Renal pelvis (tissue), 4 donors: ENCODE measurements around the gene SLC4A7. TPM values are rescaled to one million over a fixed set of nuclear protein-coding genes. Genes with fewer than 3 reads are reported as not detected.
A peak's percentile ranks its signal among the peaks of the same experiment; 100 is the strongest.
"Not testable (repeated sequence)": the region's sequence is repeated elsewhere in the genome, so short reads cannot be mapped to it uniquely, and the experiment has no call there.

Source experiments
- DNase-seq: peaks from one replicate; pipeline ENCODE4 v3.0.0-alpha.2; 2013
- polyA plus RNA-seq, 3 donors: library from polyadenylated mRNA; unstranded; fragments of 120-200 nt; gene quantifications; one replicate each; pipeline ENCODE4 v1.2.1, GENCODE V29; 2013; ENCODE audit not compliant: insufficient read length in 3 of 3

SLC4A7 gene
- polyA plus RNA-seq, 3 donors: 20.5 to 29.9 (median 27.5) TPM

GRCh38 chr3:27360113-27361078 lies 123.8 kb downstream of the SLC4A7 start:
- DNase-seq: peak; percentile 42

GRCh38 chr3:27358372-27358771 lies 125.8 kb downstream of the SLC4A7 start:
- DNase-seq: no peak

GRCh38 chr3:27357665-27358258 lies 126.4 kb downstream of the SLC4A7 start:
- peak; percentile 35 for DNase-seq

- no peak for DNase-seq
Measured at GRCh38 chr3:27356976-27357375, 127.2 kb downstream of the SLC4A7 start.

GRCh38 chr3:27354588-27355203 lies 129.5 kb downstream of the SLC4A7 start:
- DNase-seq: no peak

- no peak for DNase-seq
Measured at GRCh38 chr3:27354161-27354560, 130.0 kb downstream of the SLC4A7 start.

- no peak for DNase-seq
Measured at GRCh38 chr3:27353221-27353620, 131.0 kb downstream of the SLC4A7 start.

- DNase-seq: no peak
Measured at GRCh38 chr3:27352047-27352446, 132.1 kb downstream of the SLC4A7 start.

GRCh38 chr3:27349832-27350231 lies 134.4 kb downstream of the SLC4A7 start:
- no peak for DNase-seq

- DNase-seq: no peak
Measured at GRCh38 chr3:27345959-27346865, 138.0 kb downstream of the SLC4A7 start.

GRCh38 chr3:27345493-27345892 lies 138.7 kb downstream of the SLC4A7 start:
- DNase-seq: no peak

GRCh38 chr3:27345045-27345444 lies 139.1 kb downstream of the SLC4A7 start:
- no peak for DNase-seq

- DNase-seq: no peak
Measured at GRCh38 chr3:27344192-27344591, 140.0 kb downstream of the SLC4A7 start.

GRCh38 chr3:27342267-27342666 lies 141.9 kb downstream of the SLC4A7 start:
- DNase-seq: no peak

- DNase-seq: no peak
Measured at GRCh38 chr3:27340534-27340933, 143.7 kb downstream of the SLC4A7 start.

- DNase-seq: no peak
Measured at GRCh38 chr3:27335571-27335970, 148.6 kb downstream of the SLC4A7 start.

- no peak for DNase-seq
Measured at GRCh38 chr3:27333843-27334242, 150.3 kb downstream of the SLC4A7 start.

- not testable (repeated sequence) for DNase-seq
Measured at GRCh38 chr3:27328982-27329762, 155.0 kb downstream of the SLC4A7 start.

- DNase-seq: no peak
Measured at GRCh38 chr3:27326629-27327545, 157.3 kb downstream of the SLC4A7 start.

GRCh38 chr3:27326202-27326601 lies 158.0 kb downstream of the SLC4A7 start:
- DNase-seq: no peak
